ENCODE data around the gene TH. TPM values are rescaled to one million over a fixed set of nuclear protein-coding genes. Genes with fewer than 3 reads are reported as not detected.

The TH gene
- total RNA-seq, 2 donors from 2014 or later = not detected

DNA sequence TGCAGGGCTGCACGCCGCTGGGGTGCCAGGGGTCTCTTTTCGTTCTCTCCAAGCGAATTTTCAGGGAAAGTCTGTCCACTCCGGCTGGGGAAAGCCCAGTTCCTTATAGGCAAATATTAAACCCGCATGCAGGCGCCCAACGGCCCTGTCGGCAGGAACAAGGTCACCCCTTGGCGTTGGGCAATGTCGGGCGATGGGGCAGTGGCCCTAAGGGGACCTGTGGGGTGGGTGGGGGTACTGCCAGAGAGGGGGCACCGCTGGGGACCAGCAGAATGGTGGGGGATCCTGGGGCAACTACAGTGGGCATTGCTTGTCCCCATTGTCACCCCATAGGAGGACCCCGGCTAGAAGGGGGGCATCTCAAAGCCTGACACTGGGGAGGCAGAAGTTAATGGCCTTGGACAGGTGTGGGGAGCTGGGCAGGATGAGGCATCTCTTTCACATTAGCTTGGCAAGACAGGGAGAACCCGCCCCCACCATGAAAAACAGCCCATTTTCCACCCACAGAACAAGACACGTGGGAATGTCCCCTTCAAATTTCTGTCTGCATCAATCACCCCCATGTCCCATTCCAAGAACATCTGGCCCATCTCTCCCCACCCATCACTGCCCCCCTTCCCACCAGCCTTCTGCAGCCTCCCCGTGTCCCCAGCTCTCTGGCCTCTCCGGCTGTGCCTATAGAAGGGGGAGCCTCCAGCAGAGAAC is 26.9 kb downstream of the TH start:
- ATAC-seq (ENCODE audit: insufficient number of reproducible peaks, low FRiP score, low read depth) (no peak), DNase-seq (ENCODE audit: low spot score) (no peak)
- peaks cover 16% of the 10 kb centered on the region for H3K27me3 ChIP-seq (replicated peaks; ENCODE audit: insufficient read depth)
- H3K27ac ChIP-seq = no peak overlapping the region
- H3K4me3 ChIP-seq = no peak overlapping the region
- TF ChIP-seq, protein P1, sequence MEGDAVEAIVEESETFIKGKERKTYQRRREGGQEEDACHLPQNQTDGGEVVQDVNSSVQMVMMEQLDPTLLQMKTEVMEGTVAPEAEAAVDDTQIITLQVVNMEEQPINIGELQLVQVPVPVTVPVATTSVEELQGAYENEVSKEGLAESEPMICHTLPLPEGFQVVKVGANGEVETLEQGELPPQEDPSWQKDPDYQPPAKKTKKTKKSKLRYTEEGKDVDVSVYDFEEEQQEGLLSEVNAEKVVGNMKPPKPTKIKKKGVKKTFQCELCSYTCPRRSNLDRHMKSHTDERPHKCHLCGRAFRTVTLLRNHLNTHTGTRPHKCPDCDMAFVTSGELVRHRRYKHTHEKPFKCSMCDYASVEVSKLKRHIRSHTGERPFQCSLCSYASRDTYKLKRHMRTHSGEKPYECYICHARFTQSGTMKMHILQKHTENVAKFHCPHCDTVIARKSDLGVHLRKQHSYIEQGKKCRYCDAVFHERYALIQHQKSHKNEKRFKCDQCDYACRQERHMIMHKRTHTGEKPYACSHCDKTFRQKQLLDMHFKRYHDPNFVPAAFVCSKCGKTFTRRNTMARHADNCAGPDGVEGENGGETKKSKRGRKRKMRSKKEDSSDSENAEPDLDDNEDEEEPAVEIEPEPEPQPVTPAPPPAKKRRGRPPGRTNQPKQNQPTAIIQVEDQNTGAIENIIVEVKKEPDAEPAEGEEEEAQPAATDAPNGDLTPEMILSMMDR (IDR thresholded peaks at IDR 0.05) = no peak
- no peaks in the 10 kb centered on the region for H3K36me3 ChIP-seq
- peaks cover 6 to 12% of the 10 kb centered on the region in 2 donors for H3K4me1 ChIP-seq (ENCODE audit: control insufficient read depth in 1 of 2, low read depth in 2 of 2)
- no peaks in the 10 kb centered on the region for H3K9me3 ChIP-seq

DNA sequence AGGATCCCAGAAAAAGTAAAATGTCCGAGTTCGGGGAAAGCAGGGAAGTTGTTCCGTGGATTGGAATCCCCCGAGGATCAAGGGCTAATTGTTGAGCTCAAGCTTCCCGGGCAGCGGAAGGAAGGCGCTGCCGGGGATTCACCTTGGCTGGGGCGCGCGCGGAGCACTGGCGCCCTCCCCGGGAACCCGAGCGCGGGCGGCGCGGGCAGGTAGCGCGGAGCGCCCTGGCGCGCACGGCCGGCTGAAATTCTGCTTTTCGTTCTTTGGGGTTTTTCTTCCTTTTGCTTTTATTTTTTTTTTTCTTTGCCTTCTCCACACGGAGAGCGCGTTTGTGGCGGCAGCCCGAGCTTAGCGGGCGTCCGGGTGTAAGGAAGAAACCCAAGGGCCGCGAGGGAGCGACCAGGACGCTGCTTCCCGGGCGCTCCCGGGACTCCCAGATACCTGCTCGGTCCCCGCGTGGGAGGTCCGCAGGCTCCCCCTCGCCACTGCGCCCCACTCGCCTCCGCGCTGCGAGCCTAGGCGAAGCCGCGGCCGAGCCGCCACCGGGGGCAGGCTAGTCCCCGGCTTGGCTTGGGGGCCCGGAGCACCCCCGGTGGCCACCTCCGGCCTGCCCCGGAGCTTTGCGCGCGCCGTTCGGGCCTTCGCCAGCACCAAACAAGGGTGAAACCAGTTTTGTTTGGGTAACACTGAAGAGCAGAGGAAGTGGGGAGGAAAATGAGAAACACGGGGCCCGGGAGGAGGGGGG is 27.6 kb downstream of the TH start:
- Histone ChIP-seq H3K27me3 (replicated peaks; ENCODE audit: insufficient read depth) (peaks cover 16% of the 10 kb centered on the region), H3K4me3 (no peak overlapping the region)
- TF ChIP-seq, protein P1 (IDR thresholded peaks at IDR 0.05) = no peak

DNA sequence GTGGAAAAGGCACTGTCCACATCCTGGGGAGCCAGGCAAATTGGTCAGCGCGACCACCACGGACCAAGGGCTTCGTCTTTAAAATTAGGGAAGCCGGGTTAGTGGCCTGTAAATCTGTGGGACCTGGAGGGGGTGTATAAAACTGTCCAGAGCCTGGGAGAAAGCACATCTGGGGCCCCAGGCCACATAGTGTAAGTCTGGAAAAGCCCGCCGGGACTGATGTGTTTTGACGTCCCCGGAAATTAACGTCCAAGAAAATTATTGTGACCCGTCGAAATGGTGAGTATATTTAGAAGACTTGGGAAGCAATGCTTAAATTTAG is 28.2 kb downstream of the TH start:
- no peak for ATAC-seq (ENCODE audit: insufficient number of reproducible peaks, low FRiP score, low read depth)
- H3K4me1 ChIP-seq (ENCODE audit: control insufficient read depth in 1 of 2, low read depth in 2 of 2) = peaks cover 6 to 14% of the 10 kb centered on the region in 2 donors
- H3K27me3 ChIP-seq (replicated peaks; ENCODE audit: insufficient read depth) = peaks cover 16% of the 10 kb centered on the region
- H3K9me3 ChIP-seq = no peaks in the 10 kb centered on the region
- DNase-seq (ENCODE audit: low spot score) = no peak
- no peak overlapping the region for H3K27ac ChIP-seq
- TF ChIP-seq, protein P1 (IDR thresholded peaks at IDR 0.05) = no peak
- H3K4me3 ChIP-seq = no peak overlapping the region
- no peaks in the 10 kb centered on the region for H3K36me3 ChIP-seq

More for the DNA sequence above, 27.6 kb downstream of the TH start:
- peaks cover 6 to 14% of the 10 kb centered on the region in 2 donors for H3K4me1 ChIP-seq (ENCODE audit: control insufficient read depth in 1 of 2, low read depth in 2 of 2)
- no peaks in the 10 kb centered on the region for H3K9me3 ChIP-seq
- DNase-seq (ENCODE audit: low spot score) (no peak), ATAC-seq (ENCODE audit: insufficient number of reproducible peaks, low FRiP score, low read depth) (no peak)
- H3K27ac ChIP-seq = no peak overlapping the region
- H3K36me3 ChIP-seq = no peaks in the 10 kb centered on the region

DNA sequence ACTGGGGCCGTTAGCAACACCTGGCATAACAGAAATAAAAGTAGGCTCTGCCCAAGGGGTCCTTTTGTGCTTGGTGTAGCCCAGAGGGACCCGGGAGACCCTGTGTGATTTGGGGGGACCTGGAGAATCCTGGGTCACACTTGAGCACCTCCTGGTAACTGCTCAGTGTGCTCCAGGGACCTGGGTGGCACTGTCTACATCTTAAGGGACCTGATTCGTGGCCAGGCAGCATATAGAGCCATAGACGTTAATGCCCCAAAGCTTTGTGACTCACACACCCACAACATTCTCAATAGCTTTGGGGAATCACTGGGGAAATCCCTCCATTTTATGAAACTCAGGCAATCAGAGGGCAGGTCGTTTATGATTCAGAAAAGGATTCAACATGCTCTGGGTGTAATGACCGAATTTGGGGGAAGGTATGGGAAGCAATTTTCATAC is 28.8 kb downstream of the TH start:
- no peak for DNase-seq (ENCODE audit: low spot score)
- ATAC-seq (ENCODE audit: insufficient number of reproducible peaks, low FRiP score, low read depth) = no peak
- no peaks in the 10 kb centered on the region for H3K9me3 ChIP-seq
- peaks cover 6 to 20% of the 10 kb centered on the region in 2 donors for H3K4me1 ChIP-seq (ENCODE audit: control insufficient read depth in 1 of 2, low read depth in 2 of 2)
- TF ChIP-seq, protein P1 (IDR thresholded peaks at IDR 0.05) = no peak
- peaks cover 16% of the 10 kb centered on the region for H3K27me3 ChIP-seq (replicated peaks; ENCODE audit: insufficient read depth)
- no peak overlapping the region for H3K27ac ChIP-seq
- no peak overlapping the region for H3K4me3 ChIP-seq
- H3K36me3 ChIP-seq = no peaks in the 10 kb centered on the region

DNA sequence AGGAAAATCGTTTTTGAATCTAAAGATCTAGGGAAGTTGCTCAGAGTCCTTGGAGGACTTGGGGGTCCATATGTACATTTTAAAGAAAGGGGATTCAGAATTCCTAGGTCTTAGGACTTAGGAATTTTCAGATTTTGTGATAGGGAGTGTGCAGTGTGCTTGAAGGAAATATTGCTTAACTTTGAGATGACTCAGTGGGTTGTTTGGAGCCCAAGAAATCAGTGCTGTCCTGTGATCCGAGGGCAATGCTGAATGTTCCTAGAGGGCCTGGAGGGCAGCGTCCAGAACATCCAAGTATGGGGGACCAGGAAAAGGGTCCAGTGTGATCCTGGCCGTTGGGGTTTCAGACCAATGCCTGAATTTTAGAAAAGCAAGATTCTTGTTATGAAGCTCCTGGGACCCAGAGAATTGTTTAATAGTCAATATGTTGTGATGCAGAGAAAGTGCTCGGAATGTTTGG is 29.3 kb downstream of the TH start:
- H3K36me3 ChIP-seq = no peaks in the 10 kb centered on the region
- H3K4me1 ChIP-seq (ENCODE audit: control insufficient read depth in 1 of 2, low read depth in 2 of 2) = peaks cover 9 to 25% of the 10 kb centered on the region in 2 donors
- no peak overlapping the region for H3K27ac ChIP-seq
- H3K4me3 ChIP-seq = no peak overlapping the region
- DNase-seq (ENCODE audit: low spot score) (no peak), ATAC-seq (ENCODE audit: insufficient number of reproducible peaks, low FRiP score, low read depth) (no peak)
- H3K9me3 ChIP-seq = no peaks in the 10 kb centered on the region
- peaks cover 16% of the 10 kb centered on the region for H3K27me3 ChIP-seq (replicated peaks; ENCODE audit: insufficient read depth)
- TF ChIP-seq, protein P1 (IDR thresholded peaks at IDR 0.05) = no peak

Data from thoracic aorta (tissue), 2 donors.